Thoracic aorta (tissue), 2 donors: Measurements from ENCODE around the gene RNF212. TPM values are rescaled to one million over a fixed set of nuclear protein-coding genes. Genes with fewer than 3 reads are reported as not detected.

Experiments
- ATAC-seq: fragments of 150-250 bp; one replicate; pipeline ENCODE4 v1.8.0; 2017; ENCODE audit warnings: low read depth; ENCODE audit not compliant: insufficient number of reproducible peaks, low FRiP score
- DNase-seq: peaks from one replicate; pipeline ENCODE4 v3.0.0-alpha.2; 2020; ENCODE audit warnings: low spot score
- H3K27ac ChIP-seq, 2 donors: fragments of 200-600 bp; sonication (generic); 1 replicate in 1 of 2; 2 replicates in 1 of 2; pipeline ENCODE4 v1.5.1; 2016; ENCODE audit warnings: mild to moderate bottlenecking in 2 of 2, moderate library complexity in 2 of 2
- H3K27me3 ChIP-seq: fragments of 200-600 bp; sonication (generic); replicated peaks from 2 replicates; pipeline ENCODE4 v1.6.0; 2016; ENCODE audit warnings: mild to moderate bottlenecking; ENCODE audit not compliant: insufficient read depth
- H3K36me3 ChIP-seq: fragments of 200-600 bp; sonication (generic); one replicate; pipeline ENCODE4 v1.5.1; 2016
- H3K4me1 ChIP-seq, 2 donors: fragments of 200-600 bp; sonication (generic); 1 replicate in 1 of 2; 2 replicates in 1 of 2; pipeline versions ENCODE4 v1.5.1 to v1.6.0; 2016; ENCODE audit warnings: low read depth in 2 of 2, mild to moderate bottlenecking in 1 of 2; ENCODE audit not compliant: control insufficient read depth in 1 of 2
- H3K4me3 ChIP-seq: fragments of 200-600 bp; sonication (generic); 2 replicates; pipeline ENCODE4 v1.5.1; 2016; ENCODE audit warnings: mild to moderate bottlenecking
- H3K9me3 ChIP-seq: fragments of 200-600 bp; sonication (generic); 2 replicates; pipeline ENCODE4 v1.5.1; 2016
- total RNA-seq, 2 donors: library from RNA; depleted of rRNA; stranded (reverse); fragments of >200 nt; gene quantifications; one replicate each; pipeline versions ENCODE4 v1.1.0 to v1.2.3, GENCODE V29; 2016
- TF ChIP-seq, protein P1 (sequence below): fragments of 200-600 bp; sonication (generic); IDR thresholded peaks from one replicate; pipeline ENCODE4 v1.5.1; 2019; ENCODE audit warnings: antibody characterized with exemption

The RNF212 gene, protein sequence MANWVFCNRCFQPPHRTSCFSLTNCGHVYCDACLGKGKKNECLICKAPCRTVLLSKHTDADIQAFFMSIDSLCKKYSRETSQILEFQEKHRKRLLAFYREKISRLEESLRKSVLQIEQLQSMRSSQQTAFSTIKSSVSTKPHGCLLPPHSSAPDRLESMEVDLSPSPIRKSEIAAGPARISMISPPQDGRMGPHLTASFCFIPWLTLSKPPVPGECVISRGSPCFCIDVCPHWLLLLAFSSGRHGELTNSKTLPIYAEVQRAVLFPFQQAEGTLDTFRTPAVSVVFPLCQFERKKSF
- 1 to 10 TPM; 1.2 to 2.4 TPM for total RNA-seq

DNA sequence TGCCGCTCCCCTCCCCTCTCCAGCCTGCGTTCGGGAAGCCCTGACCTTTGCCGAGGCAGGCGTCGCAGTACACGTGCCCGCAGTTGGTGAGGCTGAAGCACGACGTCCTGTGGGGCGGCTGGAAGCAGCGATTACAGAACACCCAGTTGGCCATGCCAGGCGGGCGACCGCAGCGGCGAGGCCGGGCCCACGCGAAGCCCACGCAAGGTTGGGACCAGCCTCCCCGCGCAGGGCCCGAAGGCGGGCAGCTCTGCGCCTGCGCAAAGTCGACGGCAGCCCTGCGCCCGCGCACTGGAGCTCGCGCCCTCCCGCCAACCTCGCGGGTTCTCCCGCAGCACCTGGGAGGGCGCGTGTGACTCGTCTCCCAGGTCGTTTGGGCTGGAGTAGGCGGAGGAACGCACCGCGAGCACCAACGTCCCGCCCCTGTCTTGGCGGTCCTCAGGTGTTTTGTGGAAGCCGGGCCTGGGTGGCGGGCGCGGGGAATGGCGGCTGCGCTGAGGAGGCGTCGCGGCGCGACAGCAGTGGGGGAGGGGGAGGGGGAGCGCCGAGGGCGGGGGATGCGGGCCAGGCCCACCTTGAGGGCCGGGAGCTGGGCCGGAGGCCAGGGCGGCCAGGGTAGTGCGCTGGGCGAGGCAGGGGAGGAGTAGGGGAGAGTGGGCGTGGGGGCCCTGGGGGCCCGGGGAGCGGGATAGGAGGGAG, at the start of gene RNF212:
TSS of gene RNF212 (minus strand) at position 254 of the 699 bp plus-strand sequence. CDS start at position 154, 100 bp downstream.
- no peak for ATAC-seq
- peak within 1 kb of the TSS; percentile 65 for H3K4me3 ChIP-seq
- no peaks in the 10 kb centered on the region for H3K27me3 ChIP-seq
- no peaks in the 10 kb centered on the region for H3K4me1 ChIP-seq
- no peaks in the 10 kb centered on the region for H3K9me3 ChIP-seq
- no peak within 1 kb of the TSS for H3K27ac ChIP-seq
- DNase-seq: no peak
- H3K36me3 ChIP-seq: no peaks in the 10 kb centered on the region
- TF ChIP-seq, protein P1, sequence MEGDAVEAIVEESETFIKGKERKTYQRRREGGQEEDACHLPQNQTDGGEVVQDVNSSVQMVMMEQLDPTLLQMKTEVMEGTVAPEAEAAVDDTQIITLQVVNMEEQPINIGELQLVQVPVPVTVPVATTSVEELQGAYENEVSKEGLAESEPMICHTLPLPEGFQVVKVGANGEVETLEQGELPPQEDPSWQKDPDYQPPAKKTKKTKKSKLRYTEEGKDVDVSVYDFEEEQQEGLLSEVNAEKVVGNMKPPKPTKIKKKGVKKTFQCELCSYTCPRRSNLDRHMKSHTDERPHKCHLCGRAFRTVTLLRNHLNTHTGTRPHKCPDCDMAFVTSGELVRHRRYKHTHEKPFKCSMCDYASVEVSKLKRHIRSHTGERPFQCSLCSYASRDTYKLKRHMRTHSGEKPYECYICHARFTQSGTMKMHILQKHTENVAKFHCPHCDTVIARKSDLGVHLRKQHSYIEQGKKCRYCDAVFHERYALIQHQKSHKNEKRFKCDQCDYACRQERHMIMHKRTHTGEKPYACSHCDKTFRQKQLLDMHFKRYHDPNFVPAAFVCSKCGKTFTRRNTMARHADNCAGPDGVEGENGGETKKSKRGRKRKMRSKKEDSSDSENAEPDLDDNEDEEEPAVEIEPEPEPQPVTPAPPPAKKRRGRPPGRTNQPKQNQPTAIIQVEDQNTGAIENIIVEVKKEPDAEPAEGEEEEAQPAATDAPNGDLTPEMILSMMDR: no peak

DNA sequence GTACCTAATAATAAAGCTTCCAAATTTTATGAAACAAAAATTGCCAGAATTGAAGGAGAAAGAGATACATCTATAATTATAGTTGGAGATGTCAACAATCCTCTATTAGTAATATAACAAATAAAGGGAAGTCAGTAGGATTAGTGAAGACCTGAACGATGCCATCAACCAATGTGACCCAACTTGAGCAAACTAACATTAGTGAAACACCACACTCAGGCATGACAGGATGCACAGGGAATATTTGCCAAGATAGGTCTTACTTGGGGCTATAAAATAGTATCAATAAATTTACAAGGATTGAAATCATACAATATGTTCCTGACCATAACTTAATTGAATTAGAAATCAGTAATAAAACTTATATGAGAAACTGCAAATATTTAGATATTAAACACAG, 47.0 kb upstream of the RNF212 start:
- H3K4me3 ChIP-seq: no peak overlapping the region
- H3K27me3 ChIP-seq: no peaks in the 10 kb centered on the region
- H3K4me1 ChIP-seq: peaks cover 0 to 8% of the 10 kb centered on the region in 2 donors
- no peak overlapping the region for H3K27ac ChIP-seq
- H3K9me3 ChIP-seq: peaks cover 6% of the 10 kb centered on the region
- no peaks in the 10 kb centered on the region for H3K36me3 ChIP-seq
- DNase-seq: no peak
- TF ChIP-seq, protein P1: no peak
- ATAC-seq: no peak

DNA sequence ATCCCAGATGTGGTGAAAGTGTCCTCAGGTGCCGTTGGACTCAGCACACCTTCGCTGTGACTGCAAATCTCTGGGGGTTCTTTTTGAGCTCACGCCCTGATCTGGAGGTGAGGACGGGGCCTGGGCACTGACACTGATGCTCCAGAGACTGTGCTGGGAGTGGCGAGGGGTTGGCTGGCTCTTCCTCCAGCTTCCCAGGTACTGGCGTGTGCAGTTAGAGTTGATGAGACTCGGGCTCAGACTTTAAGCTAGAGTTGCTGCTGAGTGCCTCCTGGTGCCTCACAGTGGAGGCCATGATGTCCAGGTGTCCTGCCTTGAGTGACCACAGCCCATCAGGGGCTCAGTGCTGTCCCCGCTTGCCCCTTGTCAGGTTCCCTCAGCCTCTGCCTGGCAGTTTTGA, 42.7 kb upstream of the RNF212 start:
- ATAC-seq (no peak), DNase-seq (no peak)
- no peaks in the 10 kb centered on the region for H3K27me3 ChIP-seq
- H3K9me3 ChIP-seq: peaks cover 6% of the 10 kb centered on the region
- peak overlapping the region in 1 of 2 donors; percentile 81 for H3K27ac ChIP-seq
- H3K4me1 ChIP-seq: peaks cover 6 to 19% of the 10 kb centered on the region in 2 donors
- H3K36me3 ChIP-seq: no peaks in the 10 kb centered on the region
- TF ChIP-seq, protein P1: no peak
- no peak overlapping the region for H3K4me3 ChIP-seq

DNA sequence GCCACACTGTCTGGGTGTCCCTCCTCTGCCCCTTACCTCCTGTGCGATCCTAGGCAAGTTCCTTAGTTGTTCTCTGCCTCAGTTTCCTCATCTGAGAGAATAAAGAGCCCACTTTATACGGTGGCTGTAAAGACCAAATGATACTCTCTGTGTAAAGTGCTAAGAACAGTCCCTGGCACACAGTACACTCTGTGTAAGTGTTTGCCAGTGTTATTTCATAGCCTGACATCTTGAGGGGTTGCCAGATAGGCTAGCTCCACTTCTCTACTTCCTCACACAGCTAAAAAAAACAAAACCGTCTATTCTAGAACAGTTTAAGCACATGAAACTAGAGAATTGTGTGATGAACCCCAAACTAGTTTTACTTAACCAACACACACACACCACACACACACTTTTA, 42.0 kb upstream of the RNF212 start:
- H3K27ac ChIP-seq: peak overlapping the region; percentile 64 to 81
- peaks cover 6% of the 10 kb centered on the region for H3K9me3 ChIP-seq
- H3K4me1 ChIP-seq: peaks cover 6 to 19% of the 10 kb centered on the region in 2 donors
- peak overlapping the region; percentile 60 for H3K4me3 ChIP-seq
- DNase-seq (no peak), ATAC-seq (no peak)
- H3K36me3 ChIP-seq: no peaks in the 10 kb centered on the region
- TF ChIP-seq, protein P1: no peak
- no peaks in the 10 kb centered on the region for H3K27me3 ChIP-seq

DNA sequence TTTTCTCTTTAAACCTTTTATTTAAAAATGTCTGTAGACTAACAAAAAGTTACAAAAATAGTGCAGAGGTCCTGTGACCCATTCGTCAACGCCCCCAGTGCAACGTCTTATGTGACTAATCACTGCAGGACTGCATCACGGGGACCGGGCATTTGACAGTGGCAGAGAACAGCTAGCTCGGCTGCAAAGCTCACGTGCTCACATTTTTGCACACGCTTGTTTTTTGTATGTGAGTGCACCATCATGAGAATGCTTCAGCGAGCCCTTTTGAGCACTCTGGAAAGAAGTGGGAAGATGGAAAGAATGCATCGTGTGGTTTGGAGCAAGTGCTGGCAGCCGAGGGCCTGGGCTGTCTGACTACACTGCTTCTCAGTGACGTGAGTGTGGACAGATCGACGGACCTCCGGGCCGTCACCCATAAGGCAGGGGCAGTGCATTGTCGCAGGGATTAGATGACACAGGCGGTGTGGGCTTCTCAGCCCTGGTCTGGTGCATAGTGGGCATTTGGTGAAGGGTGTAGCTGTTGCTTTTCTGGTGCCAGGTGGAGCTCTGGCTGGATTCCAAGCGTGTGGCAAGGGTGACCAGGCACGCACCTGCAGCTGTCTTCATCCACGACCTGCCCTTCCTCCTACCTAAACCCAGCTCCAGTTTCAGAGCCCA, 41.3 kb upstream of the RNF212 start:
- ATAC-seq (peak; percentile 96), DNase-seq (peak; percentile 74)
- Histone ChIP-seq H3K27ac (peak overlapping the region; percentile 64 to 81), H3K36me3 (no peaks in the 10 kb centered on the region), H3K4me1 (peaks cover 6 to 19% of the 10 kb centered on the region in 2 donors), H3K4me3 (peak overlapping the region; percentile 60), H3K27me3 (no peaks in the 10 kb centered on the region), H3K9me3 (peaks cover 6% of the 10 kb centered on the region)
- TF ChIP-seq, protein P1: no peak
